Mesodermal cell (in vitro differentiated cells): Measurements from ENCODE around the gene NTMT2. TPM values are rescaled to one million over a fixed set of nuclear protein-coding genes. Genes with fewer than 3 reads are reported as not detected.
A peak's percentile ranks its signal among the peaks of the same experiment; 100 is the strongest.
"Not testable (repeated sequence)": the region's sequence is repeated elsewhere in the genome, so short reads cannot be mapped to it uniquely, and the experiment has no call there.

Experiments
- H3K27ac ChIP-seq: 2 replicates; pipeline ENCODE4 v1.7.0; 2013; ENCODE audit warnings: mild to moderate bottlenecking, low read depth, low read length, moderate library complexity; ENCODE audit not compliant: severe bottlenecking
- H3K36me3 ChIP-seq: 2 replicates; pipeline ENCODE4 v1.7.1; 2013; ENCODE audit warnings: mild to moderate bottlenecking, low read length, moderate library complexity; ENCODE audit not compliant: control insufficient read depth, insufficient read depth
- H3K4me1 ChIP-seq: one replicate; pipeline ENCODE4 v1.7.1; 2013; ENCODE audit warnings: mild to moderate bottlenecking, low read length; ENCODE audit not compliant: insufficient read depth, control insufficient read depth, poor library complexity, severe bottlenecking
- H3K4me3 ChIP-seq: 2 replicates; pipeline ENCODE4 v1.7.0; 2013; ENCODE audit warnings: low read length, control low read depth, mild to moderate bottlenecking; ENCODE audit not compliant: insufficient read depth, poor library complexity, severe bottlenecking; ENCODE audit errors: extremely low read depth
- H3K9me3 ChIP-seq: 2 replicates; pipeline ENCODE4 v1.7.1; 2013; ENCODE audit warnings: mild to moderate bottlenecking, low read length, moderate library complexity; ENCODE audit not compliant: control insufficient read depth
- WGBS, 2 experiments: methylation state at CpG; one replicate each; pipeline ENCODE4 v1.1.5; 2013; ENCODE audit warnings: missing lambda C conversion rate in 2 of 2; ENCODE audit not compliant: insufficient coverage in 2 of 2; 5-methylcytosine and 5-hydroxymethylcytosine counted together
- polyA plus RNA-seq, 2 experiments: library from polyadenylated mRNA; stranded (reverse); fragments of 50-300 nt; gene quantifications; one replicate each; pipeline ENCODE4 v1.2.3, GENCODE V29; 2013

Gene NTMT2
- not detected for polyA plus RNA-seq (2013, experiment 1 of 2)
- not detected for polyA plus RNA-seq (2013, experiment 2 of 2)

GRCh38 chr1:170145770-170146676, at the start of gene NTMT2:
Gene NTMT2 (plus strand): TSS chr1:170145959. CDS start chr1:170146108, 149 bp downstream.
- Histone ChIP-seq H3K4me3 (no peak within 1 kb of the TSS), H3K9me3 (peaks cover 13% of the 10 kb centered on the region), H3K4me1 (peaks cover 24% of the 10 kb centered on the region), H3K36me3 (no peaks in the 10 kb centered on the region), H3K27ac (peak within 1 kb of the TSS; percentile 88)
- 0% methylated on average over 4 to 5 of the region's 8 CpGs for WGBS, 2 experiments

GRCh38 chr1:170095976-170096748, 49.6 kb upstream of the NTMT2 start:
- no peak overlapping the region for H3K4me3 ChIP-seq
- peak overlapping the region; percentile 29 for H3K27ac ChIP-seq
- no peaks in the 10 kb centered on the region for H3K36me3 ChIP-seq

GRCh38 chr1:170096806-170097340, 48.9 kb upstream of the NTMT2 start:
- Histone ChIP-seq H3K27ac (no peak overlapping the region), H3K4me1 (peaks cover 7% of the 10 kb centered on the region), H3K36me3 (no peaks in the 10 kb centered on the region), H3K4me3 (no peak overlapping the region), H3K9me3 (no peaks in the 10 kb centered on the region)
- 75 to 85% methylated on average over 2 to 4 of the region's 4 CpGs for WGBS, 2 experiments

More at GRCh38 chr1:170095976-170096748, 49.6 kb upstream of the NTMT2 start:
- Histone ChIP-seq H3K9me3 (no peaks in the 10 kb centered on the region), H3K4me1 (peaks cover 7% of the 10 kb centered on the region)

GRCh38 chr1:170097449-170097948, 48.3 kb upstream of the NTMT2 start:
- Histone ChIP-seq H3K4me3 (no peak overlapping the region), H3K9me3 (no peaks in the 10 kb centered on the region), H3K4me1 (peaks cover 7% of the 10 kb centered on the region), H3K36me3 (no peaks in the 10 kb centered on the region), H3K27ac (peak overlapping the region; percentile 61)
- 100% methylated on average over 1 of the region's 4 CpGs for WGBS, 2 experiments

- H3K9me3 ChIP-seq, H3K4me1 ChIP-seq, H3K4me3 ChIP-seq, H3K36me3 ChIP-seq, H3K27ac ChIP-seq: not testable (repeated sequence)
- 80 to 100% methylated on average over 1 to 5 of the region's 8 CpGs for WGBS, 2 experiments
Observed at GRCh38 chr1:170113140-170113539, 32.6 kb upstream of the NTMT2 start.

- Histone ChIP-seq H3K36me3 (no peaks in the 10 kb centered on the region), H3K9me3 (no peaks in the 10 kb centered on the region), H3K4me1 (no peaks in the 10 kb centered on the region), H3K4me3 (no peak overlapping the region), H3K27ac (no peak overlapping the region)
- WGBS, 2 experiments, result 88% methylated on average over 1 of the region's 2 CpGs; no CpG with 5 or more reads in 1 of the 2 experiments
Observed at GRCh38 chr1:170114906-170115305, 30.9 kb upstream of the NTMT2 start.

GRCh38 chr1:170122366-170122765, 23.4 kb upstream of the NTMT2 start:
- no peak overlapping the region for H3K4me3 ChIP-seq
- 85 to 100% methylated on average over 2 of the region's 6 CpGs for WGBS, 2 experiments
- H3K4me1 ChIP-seq, result peaks cover 11% of the 10 kb centered on the region
- H3K9me3 ChIP-seq, result no peaks in the 10 kb centered on the region
- H3K36me3 ChIP-seq, result no peaks in the 10 kb centered on the region
- H3K27ac ChIP-seq, result no peak overlapping the region

GRCh38 chr1:170125269-170125668, 20.5 kb upstream of the NTMT2 start:
- Histone ChIP-seq H3K27ac (no peak overlapping the region), H3K36me3 (no peaks in the 10 kb centered on the region), H3K4me3 (no peak overlapping the region), H3K4me1 (peaks cover 11% of the 10 kb centered on the region), H3K9me3 (no peaks in the 10 kb centered on the region)

- no peaks in the 10 kb centered on the region for H3K9me3 ChIP-seq
- no peaks in the 10 kb centered on the region for H3K36me3 ChIP-seq
- no peak overlapping the region for H3K4me3 ChIP-seq
- WGBS, 2 experiments, result 20% methylated on average over 1 of the region's 4 CpGs; no CpG with 5 or more reads in 1 of the 2 experiments
- peaks cover 11% of the 10 kb centered on the region for H3K4me1 ChIP-seq
- peak overlapping the region; percentile 41 for H3K27ac ChIP-seq
Observed at GRCh38 chr1:170126696-170127095, 19.1 kb upstream of the NTMT2 start.

GRCh38 chr1:170131450-170131849, 14.3 kb upstream of the NTMT2 start:
- no peaks in the 10 kb centered on the region for H3K36me3 ChIP-seq
- no peaks in the 10 kb centered on the region for H3K9me3 ChIP-seq
- H3K4me3 ChIP-seq, result no peak overlapping the region
- H3K27ac ChIP-seq, result no peak overlapping the region
- 83 to 86% methylated on average over 4 to 5 of the region's 6 CpGs for whole genome bisulfite sequencing, 2 experiments
- H3K4me1 ChIP-seq, result peaks cover 9% of the 10 kb centered on the region
